ENCODE data around the gene FAM180A.
A peak's percentile ranks its signal among the peaks of the same experiment; 100 is the strongest.
"Not testable (repeated sequence)": the region's sequence is repeated elsewhere in the genome, so short reads cannot be mapped to it uniquely, and the experiment has no call there.

FAM180A gene

DNA sequence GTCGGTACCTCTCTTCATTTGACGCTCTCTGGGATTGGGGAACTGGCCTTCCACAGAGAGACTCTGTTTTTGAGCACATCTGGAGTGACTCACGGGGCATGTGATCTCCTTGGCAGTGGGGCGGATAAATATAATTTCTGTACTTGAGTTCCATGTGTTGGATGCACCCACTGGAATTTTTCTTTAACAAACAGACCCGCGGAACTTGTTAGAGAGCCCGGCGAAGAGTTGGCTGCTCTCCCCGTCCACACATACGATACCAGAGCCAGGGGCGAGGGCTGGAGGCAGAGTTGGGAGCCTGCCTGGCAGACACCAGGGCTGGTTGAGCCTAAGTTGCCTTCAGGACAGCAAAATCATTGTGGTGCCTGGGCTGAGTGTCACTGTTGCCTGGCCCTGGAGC, at the start of gene FAM180A:
FAM180A (minus strand) TSS at position 44 of the 400 bp plus-strand sequence. CDS start 233 bp downstream, outside the sequence.
- DNase-seq = no peak

DNA sequence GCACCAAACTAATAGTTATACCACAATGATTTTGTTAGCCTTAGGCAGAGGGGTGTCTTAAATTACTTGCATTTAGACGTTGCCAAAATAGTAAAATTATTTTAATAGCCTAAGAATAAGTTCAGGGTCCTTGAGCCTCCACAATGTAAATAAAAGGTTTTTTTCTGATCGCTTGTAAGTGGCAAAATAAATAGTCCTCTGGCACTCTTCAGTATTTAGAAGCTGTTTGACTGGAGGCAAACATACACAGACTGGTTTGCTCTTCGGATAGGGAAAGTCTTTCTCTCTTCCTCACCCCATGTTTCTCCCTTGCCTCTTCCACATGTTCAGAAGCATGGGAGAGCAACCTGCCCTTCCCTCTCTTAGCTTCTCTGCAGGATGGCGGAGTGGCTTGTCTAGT, 49.5 kb upstream of the FAM180A start:
- peak; percentile 31 to 85 for DNase-seq

DNA sequence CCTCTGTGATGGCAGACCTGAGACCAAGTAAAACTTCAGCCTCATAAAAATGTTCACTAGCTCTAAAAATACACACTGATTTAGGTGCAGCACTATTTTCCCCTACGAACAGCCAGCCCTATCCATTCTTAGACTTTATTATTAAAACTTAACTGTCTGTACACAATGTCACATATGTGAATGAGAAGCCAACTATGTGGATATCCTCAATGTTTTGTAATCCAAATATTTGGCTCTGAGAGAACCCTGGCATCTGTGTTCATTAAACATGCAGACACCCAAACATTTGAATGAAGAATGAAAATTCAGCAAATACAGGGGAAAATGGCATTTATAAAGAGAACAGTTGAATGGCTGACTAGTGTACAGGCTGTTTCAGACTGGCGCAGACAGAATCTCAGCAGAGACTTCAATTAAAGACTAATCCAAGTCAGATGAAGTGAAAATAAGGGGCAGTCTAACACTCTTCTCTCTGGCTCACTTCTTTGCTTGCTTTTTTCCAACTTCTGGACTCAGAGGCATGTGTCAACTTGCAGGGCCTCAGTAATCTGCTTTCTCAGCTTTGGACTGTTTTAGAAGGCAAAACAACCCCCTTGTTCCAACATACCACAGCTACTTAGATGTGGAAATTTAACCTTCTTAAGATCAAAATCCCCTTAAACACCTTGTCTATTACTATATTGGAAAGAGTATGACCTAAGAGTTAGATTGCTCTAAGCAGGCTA, 47.4 kb upstream of the FAM180A start:
- DNase-seq = no peak

DNA sequence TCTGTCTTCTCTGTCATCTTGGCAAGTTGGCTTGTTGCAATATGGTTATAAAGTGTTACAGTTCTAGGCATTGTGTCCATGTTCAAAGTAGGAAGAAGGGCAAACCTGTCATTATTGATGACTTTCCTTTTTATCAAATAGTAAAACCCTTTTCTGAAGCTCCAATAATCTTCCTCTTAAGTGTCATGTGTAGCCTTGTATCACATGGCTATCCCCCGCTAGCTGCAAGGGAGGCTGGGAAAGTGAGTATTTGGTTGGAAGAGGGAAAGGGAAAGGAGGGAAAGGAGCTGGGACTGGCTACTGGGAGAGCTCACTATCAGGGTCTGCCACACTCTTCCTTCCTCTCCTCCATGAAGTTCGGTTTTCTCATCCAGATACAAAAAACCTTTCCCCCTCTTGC, 45.2 kb upstream of the FAM180A start:
- DNase-seq = no peak

DNA sequence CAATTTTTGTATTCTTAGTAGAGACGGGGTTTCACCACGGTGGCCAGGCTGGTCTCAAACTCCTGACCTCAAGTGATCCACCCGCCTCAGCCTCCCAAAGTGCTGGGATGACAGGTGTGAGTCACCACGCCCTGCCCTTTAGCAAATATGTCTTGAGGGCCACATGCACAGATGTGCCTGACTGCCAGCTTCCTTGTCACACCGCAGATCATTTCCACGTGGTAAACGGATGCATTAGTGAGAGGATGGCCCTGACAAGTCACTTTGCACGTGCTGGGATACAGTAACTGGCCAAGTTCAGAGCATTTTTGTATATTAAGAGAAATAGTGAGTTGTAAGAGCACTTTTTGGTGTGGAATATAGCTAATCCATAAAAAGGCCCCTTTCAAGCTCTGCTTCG, 44.3 kb upstream of the FAM180A start:
- no peak for DNase-seq

DNA sequence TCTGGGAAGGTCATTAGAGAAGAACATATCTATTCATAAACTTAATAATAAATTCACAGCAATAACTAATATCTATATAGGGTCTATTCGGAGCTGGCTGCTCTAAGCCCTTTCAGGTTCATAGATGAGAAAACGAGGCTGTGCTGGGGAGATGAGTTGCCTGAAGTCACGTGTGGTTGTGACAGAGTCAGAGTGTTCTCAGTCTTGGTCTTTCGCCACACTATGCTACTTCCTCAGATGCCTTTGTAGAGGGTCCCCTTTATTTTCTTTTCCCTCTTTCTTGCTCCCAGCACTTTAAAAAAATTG, 43.7 kb upstream of the FAM180A start:
- DNase-seq = no peak

DNA sequence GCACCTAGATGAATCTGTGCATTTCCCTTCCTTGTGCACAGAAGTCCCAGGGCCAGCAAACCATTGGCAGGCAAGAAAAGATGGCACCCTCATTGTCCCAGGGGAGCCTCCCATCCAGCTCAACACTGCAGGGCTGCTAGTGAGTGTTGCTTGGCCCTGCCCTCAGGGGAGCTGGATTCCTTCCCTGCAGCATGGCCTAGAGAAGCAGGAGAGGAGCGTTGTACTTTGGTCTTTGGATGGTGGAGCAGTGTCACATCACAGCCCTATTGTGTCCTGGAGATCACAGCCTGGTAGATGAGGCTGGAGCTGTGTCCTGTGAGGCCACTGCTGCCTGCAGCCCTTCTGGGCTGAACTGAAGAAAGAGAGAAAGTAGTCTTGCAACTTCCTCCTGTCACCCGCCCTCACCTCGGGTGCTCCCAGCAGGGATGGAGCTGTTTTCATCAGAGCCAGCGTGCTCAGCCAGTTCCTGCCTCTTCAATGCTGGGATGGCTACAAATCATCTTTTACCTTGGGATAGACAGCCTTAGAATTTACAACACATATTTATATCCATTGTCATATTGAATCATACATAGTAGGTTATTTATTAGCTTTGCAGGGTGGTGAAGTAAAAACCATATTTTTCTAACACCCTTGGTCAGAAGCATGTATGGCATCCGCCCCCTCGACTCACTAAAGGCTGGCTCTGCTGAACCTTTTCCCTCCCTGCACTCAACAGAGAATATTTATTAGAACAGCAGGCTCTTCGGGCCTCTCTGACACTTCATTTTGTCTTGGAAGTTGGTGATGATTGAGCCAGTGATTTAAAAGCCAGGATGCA, 43.1 kb upstream of the FAM180A start:
- DNase-seq = no peak

DNA sequence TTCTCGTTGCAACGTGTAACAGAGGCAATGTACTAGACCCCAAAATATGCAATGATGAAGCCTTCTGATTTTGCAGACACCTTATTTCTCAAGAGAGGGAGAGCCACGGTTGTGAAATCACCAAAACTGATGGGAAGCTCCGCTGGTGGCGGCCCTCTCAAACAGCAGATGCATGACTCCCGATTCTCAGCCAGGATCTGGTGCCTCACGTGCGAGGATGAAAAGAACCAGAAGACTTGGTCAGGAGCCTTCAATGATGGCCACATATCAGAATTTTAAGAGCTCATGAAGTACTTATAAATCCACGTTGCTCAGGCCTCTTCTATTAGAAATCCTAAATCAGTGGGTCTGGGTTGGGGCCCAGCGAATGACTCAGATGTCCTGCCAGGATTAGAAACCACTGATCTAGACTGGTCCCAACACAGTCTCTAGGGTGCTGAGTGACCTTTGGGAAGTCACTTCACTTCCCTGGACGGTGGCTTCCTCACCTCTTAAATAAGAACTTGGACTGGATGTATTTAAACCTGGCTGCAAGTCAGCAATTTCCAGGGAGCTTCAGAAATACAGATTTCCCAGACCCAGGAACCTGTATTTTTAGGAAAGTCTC, 41.9 kb upstream of the FAM180A start:
- no peak for DNase-seq

DNA sequence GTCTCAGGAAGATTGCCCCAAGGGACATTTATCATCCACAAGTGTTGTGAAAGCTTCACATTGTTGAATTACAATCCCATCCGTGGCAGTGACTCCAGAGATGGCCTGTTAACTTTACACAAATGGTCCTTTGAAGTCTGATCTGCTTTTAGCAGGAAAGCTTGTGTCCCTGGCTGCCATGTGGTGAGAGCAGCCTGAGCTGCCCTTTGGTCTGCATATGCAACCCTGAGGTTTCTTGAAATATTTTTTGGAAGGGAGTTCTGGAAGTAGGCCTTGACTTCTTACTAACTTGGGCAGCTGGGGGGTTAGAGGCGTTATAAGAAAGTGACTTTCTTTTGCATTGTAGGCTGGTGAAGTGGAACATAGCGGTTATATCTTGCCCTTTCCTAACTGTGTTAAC, 41.3 kb upstream of the FAM180A start:
- no peak for DNase-seq

DNA sequence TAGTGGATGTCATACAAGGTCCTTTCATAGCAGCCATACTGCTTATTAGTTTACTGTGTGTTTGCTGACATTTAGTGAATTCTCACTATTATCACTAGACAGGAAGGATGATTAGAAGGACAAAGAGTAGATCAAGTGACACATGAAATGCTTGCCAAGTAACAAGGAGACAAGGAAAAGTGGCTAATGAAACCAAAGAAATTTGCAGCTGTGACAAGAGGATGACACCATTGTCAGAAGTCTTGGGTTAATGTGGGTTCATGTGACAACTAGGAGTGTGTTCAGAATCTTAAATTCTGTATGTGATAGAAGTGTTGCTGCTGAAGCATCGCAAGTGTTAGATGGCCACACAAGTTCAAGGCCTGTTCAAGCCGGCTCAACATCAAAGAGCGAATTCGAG, 40.8 kb upstream of the FAM180A start:
- no peak for DNase-seq

DNA sequence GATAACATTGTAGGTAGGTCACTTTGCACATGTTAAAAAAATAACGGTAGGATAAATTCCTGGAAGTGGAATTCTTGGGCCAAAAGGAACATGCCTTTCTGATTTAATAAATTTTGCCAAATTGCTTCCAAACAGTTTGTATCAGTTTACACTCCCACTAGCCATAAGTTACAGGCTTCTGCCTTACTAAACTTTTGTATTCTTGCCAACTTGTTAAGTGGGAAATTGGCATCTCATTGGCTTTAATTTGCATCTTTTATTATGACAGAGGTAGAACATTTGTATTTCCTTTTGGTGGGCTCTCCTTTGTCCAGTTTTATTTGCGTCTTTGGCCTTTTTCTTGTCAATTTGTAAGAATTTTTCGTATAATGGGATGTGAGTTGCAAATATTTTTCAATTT, 38.3 kb upstream of the FAM180A start:
- no peak for DNase-seq

DNA sequence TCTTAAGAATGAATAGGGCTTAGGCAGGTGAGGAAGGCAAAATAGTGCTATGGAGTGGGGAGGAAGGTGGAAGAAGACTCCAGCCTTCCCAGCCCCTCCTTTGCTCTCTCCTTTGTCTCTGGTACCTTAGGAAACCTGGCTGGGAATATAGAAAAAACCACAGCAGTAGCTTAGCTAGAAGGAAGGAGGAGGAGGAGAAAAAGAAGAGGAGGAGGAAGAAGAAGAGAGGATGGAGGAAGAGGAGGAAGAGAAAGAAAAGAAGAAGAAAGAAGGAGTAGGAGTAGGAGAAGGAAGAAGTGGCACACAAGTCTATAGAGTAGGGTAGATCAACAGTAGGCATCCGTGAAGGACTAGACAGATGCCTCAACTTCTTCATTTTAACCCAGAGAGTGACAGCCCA, 36.5 kb upstream of the FAM180A start:
- DNase-seq = no peak

DNA sequence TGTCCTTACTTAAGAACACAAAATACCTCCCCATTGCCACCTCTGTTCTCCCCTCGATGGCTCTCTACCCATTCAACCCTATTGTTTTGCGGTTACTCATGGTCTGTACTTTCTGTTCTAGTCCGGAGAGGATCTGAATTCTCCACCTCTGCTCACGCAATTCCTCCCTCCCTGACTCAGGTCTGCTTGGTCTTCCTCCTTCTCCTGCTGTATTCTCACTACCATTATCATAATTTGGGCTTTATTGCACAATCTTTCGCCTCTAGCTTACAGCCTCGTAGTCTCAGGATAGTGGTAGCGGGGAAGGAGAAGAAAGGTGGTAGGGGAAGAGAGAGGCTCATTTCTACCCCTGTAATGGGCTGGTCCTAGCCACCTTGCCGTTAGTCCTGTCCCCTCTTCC, 35.4 kb upstream of the FAM180A start:
- no peak for DNase-seq

DNA sequence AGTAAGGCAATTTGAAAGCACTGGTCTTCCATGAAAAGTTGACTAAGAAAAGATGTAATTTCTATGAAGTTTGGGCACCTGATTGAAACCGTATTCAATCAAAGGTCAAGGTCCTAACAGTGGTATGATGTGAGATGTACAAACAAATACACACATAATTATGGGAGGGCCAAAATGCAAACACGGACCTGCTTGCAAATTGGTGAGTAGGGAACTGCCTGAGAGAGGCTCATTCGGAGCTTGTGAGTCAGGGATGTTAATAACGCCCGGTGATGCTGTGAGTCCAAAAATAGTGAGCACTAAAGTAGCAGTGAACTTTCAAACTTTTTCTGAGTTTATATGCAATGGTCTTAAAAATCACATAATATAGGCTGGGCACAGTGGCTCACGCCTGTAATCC, 34.2 kb upstream of the FAM180A start:
- DNase-seq = no peak

DNA sequence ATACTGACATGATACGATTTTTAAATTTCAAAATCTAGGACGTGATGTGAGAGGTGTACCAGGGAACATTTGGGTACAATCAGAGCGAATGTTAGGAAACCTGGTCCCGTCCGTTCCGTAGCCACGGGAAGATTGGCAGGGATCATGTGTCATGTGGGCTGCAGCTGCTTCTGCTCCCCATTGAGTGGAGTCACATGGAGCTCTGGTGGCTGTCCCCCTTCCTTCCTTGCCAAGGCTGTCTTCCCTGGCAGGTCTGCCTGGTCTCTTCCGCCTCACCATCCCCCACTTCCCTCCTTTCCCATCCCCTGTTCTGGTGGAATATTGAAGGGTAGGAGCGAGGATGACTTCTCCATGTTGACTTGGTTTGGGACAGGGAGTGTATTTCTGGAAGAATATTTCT, 33.8 kb upstream of the FAM180A start:
- no peak for DNase-seq

DNA sequence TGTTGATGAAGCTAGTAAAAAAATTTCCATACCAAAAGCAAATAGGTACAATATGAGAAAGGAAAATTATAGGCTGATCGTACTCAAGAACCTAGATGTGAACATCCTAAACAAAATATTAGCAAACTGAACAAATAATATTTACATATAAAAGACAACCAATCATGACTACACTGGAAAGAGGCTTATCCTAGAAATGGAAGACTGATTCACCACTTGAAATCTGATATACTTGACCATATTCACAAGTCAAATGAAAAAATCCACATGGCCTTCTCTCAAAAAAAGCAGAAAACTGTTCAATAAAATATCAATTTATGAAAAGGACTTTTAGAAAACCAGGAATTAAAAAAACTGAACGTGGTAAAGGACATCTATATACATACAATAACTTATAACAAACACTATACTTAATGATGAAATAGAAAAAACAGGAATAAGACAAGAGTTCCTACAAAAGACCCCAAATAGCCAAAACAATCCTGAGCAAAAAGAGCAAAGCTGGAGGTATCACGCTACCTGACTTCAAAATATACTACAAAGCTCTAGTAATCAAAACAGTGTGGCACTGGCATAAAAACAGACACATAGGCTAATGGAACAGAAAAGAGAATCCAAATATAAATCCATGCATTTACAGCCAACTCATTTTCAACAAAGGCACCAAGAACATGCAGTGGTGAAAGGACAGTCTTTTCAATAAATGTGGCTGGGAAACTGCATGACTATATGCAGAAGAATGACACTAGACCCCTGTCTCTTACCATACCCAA, 29.2 kb upstream of the FAM180A start:
- DNase-seq = no peak

DNA sequence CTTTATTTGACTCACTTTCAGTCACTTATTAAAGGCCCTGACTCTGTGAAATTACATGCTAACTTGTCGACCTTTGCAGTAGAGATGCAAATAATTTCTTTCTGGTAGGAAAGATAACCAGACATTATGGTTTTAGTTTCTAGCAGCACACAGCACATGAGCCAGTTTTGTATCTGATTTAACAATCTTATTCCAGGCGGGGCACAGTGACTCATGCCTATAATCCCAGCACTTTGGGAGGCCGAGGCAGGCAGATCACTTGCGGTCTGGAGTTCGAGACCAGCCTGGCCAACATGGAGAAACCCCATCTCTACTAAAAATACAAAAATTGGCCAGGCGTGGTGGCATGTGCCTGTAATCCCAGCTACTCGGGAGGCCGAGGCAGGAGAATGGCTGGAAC, 27.3 kb upstream of the FAM180A start:
- not testable (repeated sequence) for DNase-seq

DNA sequence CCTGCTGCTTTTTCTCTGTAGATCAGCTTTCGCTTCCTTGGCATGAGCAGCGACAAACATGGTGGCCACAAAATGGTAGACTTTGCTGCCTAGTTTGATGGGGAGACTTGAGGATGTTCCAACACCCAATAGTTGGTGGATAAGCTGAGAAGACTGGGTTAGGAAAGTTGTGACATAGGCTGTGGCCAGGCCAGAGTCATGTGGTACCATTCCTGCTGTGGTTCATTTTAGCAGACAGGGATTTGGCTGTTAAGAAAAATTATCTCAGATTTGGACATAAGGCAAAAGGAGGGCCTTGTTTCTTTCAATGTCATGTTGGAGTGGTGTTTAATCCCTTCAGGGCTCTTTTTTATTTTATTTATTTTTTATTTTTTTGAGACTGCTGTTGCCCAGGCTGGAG, 26.6 kb upstream of the FAM180A start:
- DNase-seq = no peak

DNA sequence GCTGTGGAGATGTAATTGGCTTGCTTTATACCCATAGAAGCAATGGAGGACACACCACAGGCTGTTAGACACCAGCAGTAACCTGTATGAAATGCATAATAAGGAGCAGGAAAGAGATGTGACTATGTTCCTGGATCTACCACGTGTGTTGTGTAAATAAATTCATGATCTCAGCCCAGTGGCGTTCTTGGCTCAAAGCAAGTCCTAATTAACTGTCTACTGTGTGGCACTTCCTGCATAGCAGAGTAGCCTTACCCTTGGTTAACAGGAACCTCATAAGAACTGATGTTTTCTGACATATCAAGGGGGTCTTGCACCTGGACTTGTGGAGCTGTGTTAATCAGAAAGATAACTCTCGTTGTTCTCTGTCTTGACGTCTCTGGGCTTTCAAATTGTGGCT, 25.7 kb upstream of the FAM180A start:
- DNase-seq = peak; percentile 89 to 97

DNA sequence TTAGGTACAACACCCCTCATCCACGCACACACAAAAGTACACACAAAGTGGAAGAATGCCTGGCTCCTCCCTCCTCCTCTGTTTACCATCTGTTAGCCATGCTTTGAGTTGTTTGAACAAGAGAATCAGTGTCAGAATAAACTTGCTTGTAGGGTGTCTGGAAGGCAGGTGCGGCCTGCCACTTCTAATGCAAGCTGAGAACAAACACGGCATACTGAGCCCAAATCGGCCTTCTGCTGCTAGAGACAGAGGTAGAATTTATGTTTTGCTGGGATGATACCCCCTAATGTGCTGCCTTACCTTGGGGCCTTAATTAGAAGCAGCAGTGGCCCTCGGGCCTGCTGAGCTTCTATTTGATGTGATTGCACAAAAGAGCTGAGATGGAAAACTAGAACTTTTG, 24.9 kb upstream of the FAM180A start:
- peak; percentile 95 to 99 for DNase-seq

DNA sequence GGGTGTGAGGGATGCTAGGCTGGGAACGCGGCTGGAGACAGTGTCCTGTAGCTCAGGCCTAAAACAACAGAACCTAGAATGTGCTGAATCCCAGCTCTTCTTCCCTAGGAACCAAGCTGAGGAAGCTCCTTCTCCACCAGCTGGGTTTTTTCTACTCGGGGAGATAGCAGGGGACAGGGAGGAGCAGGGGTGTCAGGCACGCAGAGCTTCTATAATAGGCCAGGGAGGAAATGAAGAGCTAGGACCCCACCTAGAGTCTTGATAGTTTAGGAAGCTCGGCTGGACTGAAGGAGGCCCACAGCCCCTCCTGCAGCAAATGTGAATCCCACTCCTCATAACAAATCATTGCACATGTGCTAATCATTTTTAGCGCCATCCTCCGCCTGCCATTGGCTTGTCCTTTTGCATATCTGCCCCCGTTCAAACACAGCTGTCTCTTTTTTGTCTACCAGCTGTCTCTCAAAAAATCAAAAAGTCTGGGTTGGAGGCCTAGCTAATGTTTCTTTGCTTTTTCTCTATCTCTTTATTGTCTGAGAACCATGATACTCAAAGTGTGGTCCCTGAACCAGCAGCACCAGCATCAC, 24.1 kb upstream of the FAM180A start:
- DNase-seq = no peak

DNA sequence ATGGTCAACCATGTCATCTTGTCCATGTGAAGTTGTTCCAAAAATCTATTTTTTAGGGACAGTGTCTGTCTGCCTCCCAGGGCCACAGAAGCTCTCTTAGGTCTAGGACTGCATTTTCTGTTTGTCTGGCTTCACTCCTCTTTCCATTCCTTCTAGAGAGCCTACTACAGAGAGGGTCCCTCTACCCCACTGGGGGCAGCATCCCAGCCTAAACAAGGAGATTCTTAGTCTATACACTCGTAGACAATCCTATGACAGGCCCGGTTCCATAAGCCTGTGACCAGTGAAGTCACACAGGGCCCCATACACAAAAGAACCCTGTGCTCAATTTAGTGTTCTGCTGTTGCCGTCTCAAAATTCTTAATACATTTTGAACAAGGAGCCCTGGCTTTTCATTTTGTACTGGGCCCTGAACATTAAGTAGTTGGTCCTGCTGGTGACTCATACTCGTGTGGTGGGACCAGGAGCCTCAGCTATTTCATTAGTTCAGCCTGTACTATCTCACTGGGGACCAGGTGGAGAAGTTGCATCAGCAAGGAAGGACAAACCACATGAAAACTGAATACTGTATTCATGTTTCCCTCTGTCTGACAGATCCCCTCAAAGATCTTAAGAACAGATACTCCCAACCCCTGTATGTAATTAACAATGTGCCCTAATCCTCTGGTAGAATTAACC, 23.5 kb upstream of the FAM180A start:
- DNase-seq = no peak

DNA sequence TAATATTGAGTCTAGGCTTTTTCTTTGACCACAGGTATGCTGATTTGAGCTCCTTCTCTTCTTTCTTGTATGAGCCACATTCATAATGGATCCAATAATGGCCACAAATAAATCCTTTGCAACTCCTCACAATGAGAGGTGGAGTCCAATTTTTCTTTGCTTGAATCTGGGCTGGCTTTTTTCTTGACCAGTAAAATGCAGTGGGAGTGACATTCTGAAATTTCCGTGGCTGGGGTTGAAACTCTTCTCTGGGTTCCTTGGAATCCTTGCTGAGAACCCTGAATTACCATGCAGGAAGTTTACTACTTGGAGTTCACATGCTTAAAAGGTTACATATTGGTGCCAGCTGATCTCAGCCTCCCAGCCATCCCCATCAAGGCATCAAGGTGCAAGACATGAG, 22.4 kb upstream of the FAM180A start:
- DNase-seq = no peak
